Chondrocyte (in vitro differentiated cells): ENCODE results near the gene MAP4K2. TPM values are rescaled to one million over a fixed set of nuclear protein-coding genes. Genes with fewer than 3 reads are reported as not detected.

Experiments
- DNase-seq: peaks from one replicate; pipeline ENCODE4 v3.0.0; 2021; ENCODE audit warnings: mixed read lengths, low spot score
- H3K27ac Mint-ChIP-seq: one replicate; pipeline ENCODE4 v1.8.0; 2021; ENCODE audit warnings: mild to moderate bottlenecking, moderate library complexity, mixed read lengths; ENCODE audit not compliant: unreplicated experiment
- H3K27me3 Mint-ChIP-seq: 2 replicates; pipeline ENCODE4 v1.8.0; 2021; ENCODE audit warnings: low read depth, mixed read lengths
- H3K36me3 Mint-ChIP-seq: 2 replicates; pipeline ENCODE4 v1.8.0; 2021; ENCODE audit warnings: low read depth, mixed read lengths
- H3K4me1 Mint-ChIP-seq: 2 replicates; pipeline ENCODE4 v1.8.0; 2021; ENCODE audit warnings: low read depth, mild to moderate bottlenecking, mixed read lengths
- H3K4me3 Mint-ChIP-seq: one replicate; pipeline ENCODE4 v1.8.0; 2021; ENCODE audit warnings: mild to moderate bottlenecking, moderate library complexity, mixed read lengths; ENCODE audit not compliant: unreplicated experiment
- H3K9me3 Mint-ChIP-seq: 2 replicates; pipeline ENCODE4 v1.8.0; 2021; ENCODE audit warnings: low read depth, mixed read lengths
- total RNA-seq: library from RNA; stranded (reverse); gene quantifications from 3 replicates; pipeline ENCODE4 v1.2.1, GENCODE V29; 2021
- TF ChIP-seq, protein P1 (sequence below): fragments of 200-600 bp; sonication (generic); IDR thresholded peaks from 2 replicates; pipeline ENCODE4 v1.5.0; 2021; ENCODE audit warnings: antibody characterized with exemption, mild to moderate bottlenecking, moderate library complexity

MAP4K2 gene
- total RNA-seq, 1 donor from 2014 or later: 13.4 TPM

DNA sequence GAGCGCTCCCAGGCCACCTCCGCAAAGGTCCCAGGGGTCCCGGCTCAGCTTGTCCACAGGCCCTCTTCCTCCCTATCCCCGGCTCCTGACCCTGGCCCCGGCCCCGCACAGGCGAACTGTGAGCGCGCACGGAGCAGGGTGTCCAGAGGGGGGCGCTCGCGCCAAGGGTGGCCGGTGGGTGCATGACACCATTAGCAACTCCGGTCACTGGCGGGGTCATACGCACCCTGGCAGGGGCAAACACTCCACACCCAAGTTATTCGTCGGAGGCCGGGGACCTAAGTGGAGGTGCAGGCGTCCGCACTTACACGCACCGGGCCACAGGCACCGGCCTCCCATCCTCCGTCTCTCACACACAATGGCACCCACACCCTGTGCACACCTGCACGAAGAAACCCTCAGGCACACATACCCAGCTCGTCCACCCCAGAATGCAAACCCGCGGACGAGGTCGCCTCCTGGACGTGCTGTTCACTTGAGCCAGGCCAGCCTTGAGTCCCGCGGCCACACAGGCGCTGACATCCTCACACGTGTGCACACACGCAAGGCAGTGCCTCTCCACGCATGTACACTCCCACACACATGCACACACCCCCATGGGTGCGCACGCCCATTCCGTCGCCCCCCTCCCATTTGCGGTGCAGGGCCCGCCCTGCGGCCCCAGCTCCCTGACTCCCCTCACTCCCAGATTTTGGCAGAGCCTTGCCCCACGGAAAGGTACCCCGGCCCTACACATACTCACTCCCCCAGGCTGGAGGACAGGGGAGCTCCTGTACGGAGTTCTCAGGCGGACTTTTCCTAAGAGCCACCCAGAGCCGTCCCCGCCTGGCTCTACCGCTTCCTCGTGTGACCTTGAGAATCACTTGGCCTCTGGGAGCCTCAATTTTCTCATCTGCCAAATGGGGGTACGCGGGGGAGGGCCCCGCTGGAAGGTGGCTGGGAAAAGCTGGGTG is 59.1 kb downstream of the MAP4K2 start, which contains the start of gene RASGRP2:
Gene RASGRP2, minus strand, starts transcription at position 552 of the 953 bp plus-strand sequence. CDS start 1,276 bp downstream, outside the sequence.
- TF ChIP-seq, protein P1, sequence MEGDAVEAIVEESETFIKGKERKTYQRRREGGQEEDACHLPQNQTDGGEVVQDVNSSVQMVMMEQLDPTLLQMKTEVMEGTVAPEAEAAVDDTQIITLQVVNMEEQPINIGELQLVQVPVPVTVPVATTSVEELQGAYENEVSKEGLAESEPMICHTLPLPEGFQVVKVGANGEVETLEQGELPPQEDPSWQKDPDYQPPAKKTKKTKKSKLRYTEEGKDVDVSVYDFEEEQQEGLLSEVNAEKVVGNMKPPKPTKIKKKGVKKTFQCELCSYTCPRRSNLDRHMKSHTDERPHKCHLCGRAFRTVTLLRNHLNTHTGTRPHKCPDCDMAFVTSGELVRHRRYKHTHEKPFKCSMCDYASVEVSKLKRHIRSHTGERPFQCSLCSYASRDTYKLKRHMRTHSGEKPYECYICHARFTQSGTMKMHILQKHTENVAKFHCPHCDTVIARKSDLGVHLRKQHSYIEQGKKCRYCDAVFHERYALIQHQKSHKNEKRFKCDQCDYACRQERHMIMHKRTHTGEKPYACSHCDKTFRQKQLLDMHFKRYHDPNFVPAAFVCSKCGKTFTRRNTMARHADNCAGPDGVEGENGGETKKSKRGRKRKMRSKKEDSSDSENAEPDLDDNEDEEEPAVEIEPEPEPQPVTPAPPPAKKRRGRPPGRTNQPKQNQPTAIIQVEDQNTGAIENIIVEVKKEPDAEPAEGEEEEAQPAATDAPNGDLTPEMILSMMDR: peak; percentile 75
- peak within 1 kb of the TSS; percentile 80 for H3K27ac Mint-ChIP-seq
- H3K4me1 Mint-ChIP-seq: peaks cover 22% of the 10 kb centered on the region
- H3K27me3 Mint-ChIP-seq: no peaks in the 10 kb centered on the region
- H3K9me3 Mint-ChIP-seq: no peaks in the 10 kb centered on the region
- H3K36me3 Mint-ChIP-seq: no peaks in the 10 kb centered on the region
- DNase-seq: no peak
- peak within 1 kb of the TSS; percentile 75 for H3K4me3 Mint-ChIP-seq

DNA sequence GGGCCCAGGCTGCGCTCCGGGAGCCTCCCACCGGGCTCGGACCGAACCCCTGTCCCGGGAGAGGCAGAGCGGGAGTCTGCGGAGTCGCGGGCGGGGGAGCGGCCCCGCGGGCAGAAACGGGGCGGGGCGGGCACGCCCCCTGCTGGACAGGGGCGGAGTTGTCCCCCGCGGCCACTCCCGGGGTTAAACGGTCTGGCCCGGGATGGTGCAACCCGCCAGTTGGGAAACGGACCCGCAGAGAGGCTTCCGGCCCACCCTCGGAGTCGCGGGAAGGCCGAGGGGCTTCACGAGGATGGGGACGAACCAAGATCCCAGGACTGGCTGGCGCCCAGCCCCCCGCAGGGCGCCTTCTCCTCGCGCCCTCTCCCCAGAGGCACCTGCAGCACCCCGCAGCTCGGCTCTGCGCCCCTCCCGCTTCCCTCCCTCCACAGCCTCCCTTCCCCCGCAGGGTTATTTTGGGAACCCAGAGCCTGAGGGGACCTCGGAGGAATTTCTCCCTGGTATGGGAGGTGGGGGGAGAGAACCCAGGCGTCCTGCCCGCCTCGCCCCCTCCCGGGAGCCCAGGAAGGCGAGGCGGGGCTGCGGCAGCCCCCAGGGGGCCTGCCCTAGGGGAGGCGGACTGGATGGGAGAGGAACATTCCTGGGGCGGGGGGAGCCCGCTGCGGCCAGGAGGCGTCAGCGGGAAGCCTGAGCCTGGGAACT is 60.0 kb downstream of the MAP4K2 start:
- H3K4me1 Mint-ChIP-seq: peaks cover 15% of the 10 kb centered on the region
- TF ChIP-seq, protein P1: peak; percentile 90
- H3K9me3 Mint-ChIP-seq: no peaks in the 10 kb centered on the region
- DNase-seq: no peak
- no peaks in the 10 kb centered on the region for H3K36me3 Mint-ChIP-seq
- no peaks in the 10 kb centered on the region for H3K27me3 Mint-ChIP-seq
- peak overlapping the region; percentile 41 for H3K4me3 Mint-ChIP-seq
- no peak overlapping the region for H3K27ac Mint-ChIP-seq

DNA sequence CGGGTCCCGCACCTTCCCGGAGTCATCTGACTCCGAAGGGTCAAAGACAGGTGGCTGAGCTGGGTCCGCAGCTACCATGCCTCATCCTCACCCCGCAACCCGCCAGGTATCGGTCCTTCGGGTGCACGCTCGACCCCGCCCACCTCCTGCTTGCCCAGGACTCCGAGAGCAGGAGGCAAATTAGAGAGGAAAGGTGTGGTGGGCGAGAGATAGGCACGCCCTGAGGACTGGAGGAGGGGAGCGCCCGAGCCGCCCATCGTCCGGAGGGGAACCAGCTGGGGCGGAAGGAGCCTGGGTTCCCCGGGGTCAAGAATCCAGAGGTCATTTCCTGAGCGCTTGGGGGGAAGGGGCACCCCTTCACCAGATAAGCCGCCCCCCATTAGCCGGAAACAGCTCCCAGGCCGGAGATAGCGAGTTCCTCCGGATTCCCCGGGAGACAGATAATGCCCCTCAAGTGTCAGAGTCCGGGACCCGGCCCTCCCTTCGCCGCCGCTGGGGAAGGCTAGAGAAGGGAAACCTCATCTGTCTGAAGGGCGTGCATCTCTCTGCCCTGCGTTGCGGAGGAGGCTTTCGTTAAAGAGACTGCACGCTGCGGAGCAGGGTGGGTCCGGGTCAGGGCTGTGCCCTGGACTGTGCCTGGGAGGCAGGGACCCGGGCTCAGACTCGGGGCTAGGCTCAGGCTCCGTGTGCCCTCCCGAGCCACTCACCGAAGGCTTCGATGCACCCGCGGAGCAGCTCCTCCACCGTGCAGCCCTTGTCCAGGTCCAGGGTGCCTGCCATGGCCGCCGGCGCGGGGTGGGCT is 60.7 kb downstream of the MAP4K2 start:
- Mint-ChIP-seq H3K36me3 (no peaks in the 10 kb centered on the region), H3K27me3 (no peaks in the 10 kb centered on the region), H3K4me1 (peaks cover 14% of the 10 kb centered on the region), H3K4me3 (peak overlapping the region; percentile 41), H3K27ac (no peak overlapping the region), H3K9me3 (no peaks in the 10 kb centered on the region)
- TF ChIP-seq, protein P1: no peak
- DNase-seq: no peak

DNA sequence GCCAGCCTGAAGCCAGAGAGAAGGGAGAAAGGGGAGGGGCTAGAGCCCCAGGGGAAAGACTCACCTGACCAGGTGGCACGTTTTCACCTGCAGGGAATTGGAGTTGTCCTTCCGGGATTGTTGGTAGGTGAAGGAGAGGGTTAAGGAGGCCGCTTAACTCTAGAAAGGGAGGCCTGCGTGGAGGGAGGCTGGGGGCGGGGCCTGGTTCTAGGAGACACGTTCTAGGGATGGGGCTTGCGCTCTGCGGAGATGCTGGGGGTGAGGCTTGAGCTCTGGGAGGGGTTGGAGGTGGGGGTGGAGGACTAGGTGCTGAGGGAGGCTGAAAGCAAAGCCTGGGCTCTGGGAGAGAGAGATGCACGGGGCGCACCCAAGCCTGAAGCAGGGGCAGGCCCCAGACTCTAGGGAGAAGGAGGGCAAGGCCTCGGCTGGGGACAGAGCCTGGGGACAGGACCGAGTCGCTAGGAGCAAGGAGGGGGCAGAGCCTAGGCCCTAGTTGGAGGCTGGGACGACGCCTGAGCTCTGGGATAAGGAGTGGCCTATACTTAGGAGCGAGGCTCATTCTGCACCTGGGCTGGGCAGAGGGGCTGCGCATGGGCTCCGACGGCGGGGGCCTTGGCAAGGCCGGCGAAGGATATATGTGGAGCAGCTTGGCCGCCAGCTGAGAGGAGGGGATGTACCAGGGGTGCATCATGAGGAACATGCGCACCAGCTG is 61.5 kb downstream of the MAP4K2 start:
- H3K9me3 Mint-ChIP-seq: no peaks in the 10 kb centered on the region
- peaks cover 14% of the 10 kb centered on the region for H3K4me1 Mint-ChIP-seq
- no peak overlapping the region for H3K27ac Mint-ChIP-seq
- TF ChIP-seq, protein P1: no peak
- H3K27me3 Mint-ChIP-seq: no peaks in the 10 kb centered on the region
- H3K4me3 Mint-ChIP-seq: peak overlapping the region; percentile 35
- DNase-seq: no peak
- H3K36me3 Mint-ChIP-seq: peaks cover 3% of the 10 kb centered on the region
